ENCODE data around the gene CARD11. TPM values are rescaled to one million over a fixed set of nuclear protein-coding genes. Genes with fewer than 3 reads are reported as not detected.

The CARD11 gene
- total RNA-seq, 1 experiment from 2014 or later: 0.57 TPM

DNA sequence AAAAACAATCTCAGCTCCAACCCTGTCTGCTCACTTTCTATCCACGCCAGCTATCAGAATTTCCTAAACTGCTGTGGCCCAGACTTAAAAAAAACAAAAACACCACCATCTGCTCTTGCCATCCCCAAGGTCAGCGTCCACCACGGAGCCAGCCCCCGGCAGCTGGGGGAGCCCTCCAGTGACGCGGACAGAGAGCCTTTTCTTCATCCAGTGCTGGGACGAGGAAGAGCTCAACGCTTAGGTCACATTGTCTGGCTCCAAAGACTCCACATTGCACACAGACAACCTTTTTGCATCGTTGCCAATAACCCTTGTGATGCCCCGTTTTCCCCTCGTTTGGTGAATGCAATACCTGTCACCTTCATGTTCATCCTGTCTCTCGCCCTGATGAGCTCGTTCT is 132.2 kb downstream of the CARD11 start:
- no peak for TF ChIP-seq ZNF274 (IDR thresholded peaks at IDR 0.05; ENCODE audit: low read depth, low read length)
- TF ChIP-seq, protein P1, sequence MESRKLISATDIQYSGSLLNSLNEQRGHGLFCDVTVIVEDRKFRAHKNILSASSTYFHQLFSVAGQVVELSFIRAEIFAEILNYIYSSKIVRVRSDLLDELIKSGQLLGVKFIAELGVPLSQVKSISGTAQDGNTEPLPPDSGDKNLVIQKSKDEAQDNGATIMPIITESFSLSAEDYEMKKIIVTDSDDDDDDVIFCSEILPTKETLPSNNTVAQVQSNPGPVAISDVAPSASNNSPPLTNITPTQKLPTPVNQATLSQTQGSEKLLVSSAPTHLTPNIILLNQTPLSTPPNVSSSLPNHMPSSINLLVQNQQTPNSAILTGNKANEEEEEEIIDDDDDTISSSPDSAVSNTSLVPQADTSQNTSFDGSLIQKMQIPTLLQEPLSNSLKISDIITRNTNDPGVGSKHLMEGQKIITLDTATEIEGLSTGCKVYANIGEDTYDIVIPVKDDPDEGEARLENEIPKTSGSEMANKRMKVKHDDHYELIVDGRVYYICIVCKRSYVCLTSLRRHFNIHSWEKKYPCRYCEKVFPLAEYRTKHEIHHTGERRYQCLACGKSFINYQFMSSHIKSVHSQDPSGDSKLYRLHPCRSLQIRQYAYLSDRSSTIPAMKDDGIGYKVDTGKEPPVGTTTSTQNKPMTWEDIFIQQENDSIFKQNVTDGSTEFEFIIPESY (IDR thresholded peaks at IDR 0.05; ENCODE audit: extremely low read depth, insufficient replicate concordance, low read length): no peak
- TF ChIP-seq, protein P2, sequence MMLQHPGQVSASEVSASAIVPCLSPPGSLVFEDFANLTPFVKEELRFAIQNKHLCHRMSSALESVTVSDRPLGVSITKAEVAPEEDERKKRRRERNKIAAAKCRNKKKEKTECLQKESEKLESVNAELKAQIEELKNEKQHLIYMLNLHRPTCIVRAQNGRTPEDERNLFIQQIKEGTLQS (IDR thresholded peaks at IDR 0.05): no peak
- no peak for TF ChIP-seq POLR2AphosphoS5 (IDR thresholded peaks at IDR 0.05; ENCODE audit: low read depth, low read length)
- TF ChIP-seq CBX3 (IDR thresholded peaks at IDR 0.05; ENCODE audit: low read depth): no peak
- TF ChIP-seq SP1 (IDR thresholded peaks at IDR 0.05; ENCODE audit: low read depth): no peak
- TF ChIP-seq YY1 (IDR thresholded peaks at IDR 0.05; ENCODE audit: extremely low read depth, insufficient replicate concordance, low read depth, low read length): no peak
- TF ChIP-seq EZH2 (IDR thresholded peaks at IDR 0.05): no peak
- TF ChIP-seq EZH2phosphoT487 (IDR thresholded peaks at IDR 0.05; ENCODE audit: borderline replicate concordance): no peak
- no peak for TF ChIP-seq JUND (IDR thresholded peaks at IDR 0.05)
- TF ChIP-seq SIN3A (IDR thresholded peaks at IDR 0.05; ENCODE audit: low read depth): no peak
- DNase-seq (ENCODE audit: low read depth, low spot score): no peak
- no peak for ATAC-seq
- no TSS peak for BruUV-seq (replicated peaks)
- H3K9ac ChIP-seq (ENCODE audit: low read length): no peak overlapping the region
- H4K20me1 ChIP-seq (ENCODE audit: insufficient read depth): no peaks in the 10 kb centered on the region
- H3K4me3 ChIP-seq (replicated peaks in 1 of 2; ENCODE audit: low read depth in 1 of 2, low read length in 2 of 2): no peak overlapping the region
- CTCF ChIA-PET: no interaction called here
- no peak overlapping the region for H3K4me2 ChIP-seq (ENCODE audit: low read length)
- intact Hi-C loops (cut with micrococcal nuclease): no loop called here
- H3K79me2 ChIP-seq (ENCODE audit: insufficient read depth, low read length): no peaks in the 10 kb centered on the region
- POLR2A ChIA-PET: no interaction called here
- H3K27me3 ChIP-seq (ENCODE audit: insufficient read depth, low read length): no peaks in the 10 kb centered on the region
- H3K9me3 ChIP-seq (ENCODE audit: control insufficient read depth in 1 of 2, insufficient read depth in 1 of 2, low read depth in 1 of 2, low read length in 2 of 2): no peaks in the 10 kb centered on the region
- no peak overlapping the region for H2AFZ ChIP-seq (ENCODE audit: low read depth, low read length, poor library complexity, severe bottlenecking)
- no peaks in the 10 kb centered on the region for H3K36me3 ChIP-seq (ENCODE audit: control insufficient read depth in 1 of 2, insufficient read depth in 2 of 2, low read length in 2 of 2)
- no peaks in the 10 kb centered on the region for H3K4me1 ChIP-seq (ENCODE audit: control insufficient read depth in 1 of 2, insufficient read depth in 2 of 2, low read length in 2 of 2)
- no peak overlapping the region for H3K27ac ChIP-seq (ENCODE audit: low read depth, low read length)
- no peaks in the 10 kb centered on the region for H3K9me2 ChIP-seq (ENCODE audit: insufficient read depth)
- RAD21 ChIA-PET (ENCODE audit: low non-redundant PET in 1 of 2, low total read pairs in 2 of 2, uncharacterized antibody in 2 of 2, unreplicated experiment in 2 of 2): no interaction called here
